NT2/D1 (cell line): ENCODE data around the gene NR1I2.

ENCODE experiments used
- DNase-seq: peaks from one replicate; pipeline ENCODE4 v3.0.0-alpha.2; 2011; ENCODE audit warnings: low read depth, low spot score
- H3K27me3 ChIP-seq: 2 replicates; pipeline ENCODE4 v1.6.0; 2011; ENCODE audit warnings: mild to moderate bottlenecking; ENCODE audit not compliant: insufficient read length, insufficient read depth
- H3K36me3 ChIP-seq: 2 replicates; pipeline ENCODE4 v1.6.1; 2011; ENCODE audit warnings: mild to moderate bottlenecking, low read length, mixed read lengths; ENCODE audit not compliant: insufficient read depth, insufficient read length
- H3K4me1 ChIP-seq: 2 replicates; pipeline ENCODE4 v1.5.1; 2011; ENCODE audit not compliant: insufficient read depth, insufficient read length
- H3K4me3 ChIP-seq: 2 replicates; pipeline ENCODE4 v1.5.1; 2011; ENCODE audit warnings: low read depth; ENCODE audit not compliant: insufficient read length
- H3K9ac ChIP-seq: 2 replicates; pipeline ENCODE4 v1.6.0; 2011; ENCODE audit warnings: low read depth; ENCODE audit not compliant: insufficient read length
- H3K9me3 ChIP-seq: 2 replicates; pipeline ENCODE4 v1.5.1; 2011; ENCODE audit warnings: mild to moderate bottlenecking, low read length; ENCODE audit not compliant: insufficient read depth
- SUZ12 ChIP-seq: IDR thresholded peaks from 2 replicates; pipeline ENCODE4 v1.6.1; 2011; ENCODE audit not compliant: insufficient read length, insufficient read depth; ENCODE audit errors: extremely low read depth
- YY1 ChIP-seq: IDR thresholded peaks from 2 replicates; pipeline ENCODE4 v1.6.1; 2011; ENCODE audit not compliant: insufficient read length, insufficient read depth
- ZNF274 ChIP-seq: IDR thresholded peaks from 2 replicates; pipeline ENCODE4 v1.6.1; 2011; ENCODE audit warnings: mild to moderate bottlenecking, low read depth, low read length

The NR1I2 gene

GRCh38 chr3:119781330-119782198, at the start of gene NR1I2:
NR1I2 (plus strand) TSS chr3:119782101.
- no peaks in the 10 kb centered on the region for H3K36me3 ChIP-seq
- H3K27me3 ChIP-seq: no peaks in the 10 kb centered on the region
- no peak within 1 kb of the TSS for H3K9ac ChIP-seq
- H3K4me1 ChIP-seq: no peaks in the 10 kb centered on the region
- H3K9me3 ChIP-seq: peaks cover 6% of the 10 kb centered on the region; the same call in 1 of the 2 replicates
- no peak within 1 kb of the TSS for H3K4me3 ChIP-seq
- DNase-seq: no peak
- TF ChIP-seq ZNF274 (no peak), SUZ12 (no peak), YY1 (no peak)

DNA sequence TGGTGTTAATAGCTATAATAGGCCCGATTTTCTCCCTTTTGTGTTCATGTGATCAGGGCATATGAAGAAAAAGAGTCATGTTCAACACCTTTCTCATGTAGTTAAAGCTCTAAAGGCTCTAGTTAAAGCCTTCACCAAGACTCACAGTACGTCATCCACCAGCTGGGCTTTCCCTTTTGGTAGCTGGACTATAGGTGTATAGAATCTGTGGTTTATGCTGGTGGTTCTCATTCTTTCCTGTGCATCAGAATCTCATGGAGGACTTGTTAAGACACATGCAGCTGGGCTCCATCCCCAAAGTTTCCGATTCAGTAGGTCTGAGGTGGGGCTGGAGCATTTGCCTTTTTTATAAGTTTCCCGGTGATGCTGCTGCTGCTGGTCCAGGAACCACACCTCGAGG, 48.1 kb upstream of the NR1I2 start:
- Histone ChIP-seq H3K9me3 (no peaks in the 10 kb centered on the region), H3K9ac (no peak overlapping the region), H3K36me3 (no peaks in the 10 kb centered on the region), H3K4me1 (no peaks in the 10 kb centered on the region), H3K4me3 (no peak overlapping the region), H3K27me3 (no peaks in the 10 kb centered on the region)
- TF ChIP-seq ZNF274 (no peak), YY1 (no peak), SUZ12 (no peak)
- DNase-seq: no peak

- Histone ChIP-seq H3K9ac (no peak overlapping the region), H3K4me1 (no peaks in the 10 kb centered on the region), H3K36me3 (no peaks in the 10 kb centered on the region), H3K27me3 (no peaks in the 10 kb centered on the region), H3K9me3 (no peaks in the 10 kb centered on the region), H3K4me3 (no peak overlapping the region)
- no peak for DNase-seq
- TF ChIP-seq SUZ12 (no peak), YY1 (no peak), ZNF274 (no peak)
Measured at GRCh38 chr3:119738741-119739140, 43.2 kb upstream of the NR1I2 start.

GRCh38 chr3:119741657-119742590, 40.0 kb upstream of the NR1I2 start:
- Histone ChIP-seq H3K36me3 (no peaks in the 10 kb centered on the region), H3K4me1 (no peaks in the 10 kb centered on the region), H3K9ac (no peak overlapping the region), H3K4me3 (no peak overlapping the region), H3K27me3 (no peaks in the 10 kb centered on the region), H3K9me3 (no peaks in the 10 kb centered on the region)
- TF ChIP-seq SUZ12: no peak
- no peak for TF ChIP-seq YY1
- no peak for TF ChIP-seq ZNF274
- no peak for DNase-seq

- no peak for DNase-seq
Measured at GRCh38 chr3:119743921-119744320, 38.0 kb upstream of the NR1I2 start.

GRCh38 chr3:119745942-119746341, 36.0 kb upstream of the NR1I2 start:
- Histone ChIP-seq H3K9me3 (no peaks in the 10 kb centered on the region), H3K9ac (no peak overlapping the region), H3K4me3 (no peak overlapping the region), H3K27me3 (no peaks in the 10 kb centered on the region), H3K4me1 (no peaks in the 10 kb centered on the region), H3K36me3 (no peaks in the 10 kb centered on the region)
- TF ChIP-seq YY1 (no peak), SUZ12 (no peak)
- no peak for DNase-seq

More at GRCh38 chr3:119743921-119744320, 38.0 kb upstream of the NR1I2 start:
- Histone ChIP-seq H3K9me3 (no peaks in the 10 kb centered on the region), H3K36me3 (no peaks in the 10 kb centered on the region), H3K4me1 (no peaks in the 10 kb centered on the region), H3K4me3 (no peak overlapping the region), H3K9ac (no peak overlapping the region), H3K27me3 (no peaks in the 10 kb centered on the region)
- TF ChIP-seq ZNF274: no peak
- no peak for TF ChIP-seq YY1
- no peak for TF ChIP-seq SUZ12

- Histone ChIP-seq H3K9me3 (no peaks in the 10 kb centered on the region), H3K4me3 (no peak overlapping the region), H3K9ac (no peak overlapping the region), H3K36me3 (no peaks in the 10 kb centered on the region), H3K4me1 (no peaks in the 10 kb centered on the region), H3K27me3 (no peaks in the 10 kb centered on the region)
- TF ChIP-seq SUZ12 (no peak), ZNF274 (no peak), YY1 (no peak)
- no peak for DNase-seq
Measured at GRCh38 chr3:119746423-119746822, 35.5 kb upstream of the NR1I2 start.
